ENCODE measurements around the gene MCAT. TPM values are rescaled to one million over a fixed set of nuclear protein-coding genes. Genes with fewer than 3 reads are reported as not detected.

Gene MCAT
- polyA plus RNA-seq, 1 of the 3 experiments (the other 2 are of a cell fraction) = 12.0 TPM

DNA sequence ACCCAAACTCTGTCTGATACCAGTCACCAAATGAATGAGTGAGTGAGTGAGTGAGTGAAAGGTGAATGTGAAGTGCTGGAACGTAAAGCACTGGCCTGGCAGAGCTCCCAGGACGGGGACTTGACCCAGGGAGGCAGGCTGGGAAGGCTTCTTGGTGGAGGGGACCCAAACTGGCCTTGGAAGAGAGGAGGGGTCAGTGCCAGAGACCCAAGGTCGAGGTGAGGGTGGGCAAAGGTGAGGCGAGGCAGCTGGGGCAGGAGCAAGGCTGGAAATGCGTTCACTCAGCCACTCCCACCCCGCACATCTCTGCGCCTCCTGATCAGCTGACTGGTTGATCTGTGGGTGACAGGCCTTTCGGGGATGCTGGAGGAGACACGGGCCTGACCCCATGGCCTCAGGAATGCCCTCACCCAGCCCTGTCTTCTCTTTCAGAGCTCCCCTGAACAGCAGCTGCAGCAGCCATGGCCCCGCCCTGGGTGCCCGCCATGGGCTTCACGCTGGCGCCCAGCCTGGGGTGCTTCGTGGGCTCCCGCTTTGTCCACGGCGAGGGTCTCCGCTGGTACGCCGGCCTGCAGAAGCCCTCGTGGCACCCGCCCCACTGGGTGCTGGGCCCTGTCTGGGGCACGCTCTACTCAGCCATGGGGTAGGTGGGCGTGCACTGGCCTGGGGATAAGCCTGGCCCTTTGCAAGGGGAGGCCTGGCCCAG, 15.7 kb upstream of the MCAT start:
- H3F3A ChIP-seq (replicated peaks; ENCODE audit: insufficient read depth) = no peaks in the 10 kb centered on the region
- DNase-seq = no peak
- 92% methylated on average over 3 of the region's 24 CpGs for WGBS (ENCODE audit: low lambda C conversion rate)
- H3K36me3 ChIP-seq (replicated peaks in 1 of 2; ENCODE audit: control insufficient read depth in 1 of 2, insufficient read depth in 2 of 2, low read length in 1 of 2) = no peaks in the 10 kb centered on the region
- H4K20me1 ChIP-seq (ENCODE audit: insufficient read depth) = peaks cover 4% of the 10 kb centered on the region; the same call in 1 of the 2 replicates
- TF ChIP-seq, protein P1, sequence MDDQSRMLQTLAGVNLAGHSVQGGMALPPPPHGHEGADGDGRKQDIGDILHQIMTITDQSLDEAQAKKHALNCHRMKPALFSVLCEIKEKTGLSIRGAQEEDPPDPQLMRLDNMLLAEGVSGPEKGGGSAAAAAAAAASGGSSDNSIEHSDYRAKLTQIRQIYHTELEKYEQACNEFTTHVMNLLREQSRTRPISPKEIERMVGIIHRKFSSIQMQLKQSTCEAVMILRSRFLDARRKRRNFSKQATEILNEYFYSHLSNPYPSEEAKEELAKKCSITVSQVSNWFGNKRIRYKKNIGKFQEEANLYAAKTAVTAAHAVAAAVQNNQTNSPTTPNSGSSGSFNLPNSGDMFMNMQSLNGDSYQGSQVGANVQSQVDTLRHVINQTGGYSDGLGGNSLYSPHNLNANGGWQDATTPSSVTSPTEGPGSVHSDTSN (IDR thresholded peaks at IDR 0.05) = no peak
- TF ChIP-seq POLR2AphosphoS5 (IDR thresholded peaks at IDR 0.05; ENCODE audit: low read depth, low read length) = no peak
- TF ChIP-seq, protein P2, sequence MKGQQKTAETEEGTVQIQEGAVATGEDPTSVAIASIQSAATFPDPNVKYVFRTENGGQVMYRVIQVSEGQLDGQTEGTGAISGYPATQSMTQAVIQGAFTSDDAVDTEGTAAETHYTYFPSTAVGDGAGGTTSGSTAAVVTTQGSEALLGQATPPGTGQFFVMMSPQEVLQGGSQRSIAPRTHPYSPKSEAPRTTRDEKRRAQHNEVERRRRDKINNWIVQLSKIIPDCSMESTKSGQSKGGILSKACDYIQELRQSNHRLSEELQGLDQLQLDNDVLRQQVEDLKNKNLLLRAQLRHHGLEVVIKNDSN (IDR thresholded peaks at IDR 0.05; ENCODE audit: borderline replicate concordance, low read depth) = no peak
- no peak for TF ChIP-seq RFX5 (IDR thresholded peaks at IDR 0.05; ENCODE audit: low read length)
- no peak for TF ChIP-seq GABPA (IDR thresholded peaks at IDR 0.05; ENCODE audit: low read depth)
- TF ChIP-seq, protein P3, sequence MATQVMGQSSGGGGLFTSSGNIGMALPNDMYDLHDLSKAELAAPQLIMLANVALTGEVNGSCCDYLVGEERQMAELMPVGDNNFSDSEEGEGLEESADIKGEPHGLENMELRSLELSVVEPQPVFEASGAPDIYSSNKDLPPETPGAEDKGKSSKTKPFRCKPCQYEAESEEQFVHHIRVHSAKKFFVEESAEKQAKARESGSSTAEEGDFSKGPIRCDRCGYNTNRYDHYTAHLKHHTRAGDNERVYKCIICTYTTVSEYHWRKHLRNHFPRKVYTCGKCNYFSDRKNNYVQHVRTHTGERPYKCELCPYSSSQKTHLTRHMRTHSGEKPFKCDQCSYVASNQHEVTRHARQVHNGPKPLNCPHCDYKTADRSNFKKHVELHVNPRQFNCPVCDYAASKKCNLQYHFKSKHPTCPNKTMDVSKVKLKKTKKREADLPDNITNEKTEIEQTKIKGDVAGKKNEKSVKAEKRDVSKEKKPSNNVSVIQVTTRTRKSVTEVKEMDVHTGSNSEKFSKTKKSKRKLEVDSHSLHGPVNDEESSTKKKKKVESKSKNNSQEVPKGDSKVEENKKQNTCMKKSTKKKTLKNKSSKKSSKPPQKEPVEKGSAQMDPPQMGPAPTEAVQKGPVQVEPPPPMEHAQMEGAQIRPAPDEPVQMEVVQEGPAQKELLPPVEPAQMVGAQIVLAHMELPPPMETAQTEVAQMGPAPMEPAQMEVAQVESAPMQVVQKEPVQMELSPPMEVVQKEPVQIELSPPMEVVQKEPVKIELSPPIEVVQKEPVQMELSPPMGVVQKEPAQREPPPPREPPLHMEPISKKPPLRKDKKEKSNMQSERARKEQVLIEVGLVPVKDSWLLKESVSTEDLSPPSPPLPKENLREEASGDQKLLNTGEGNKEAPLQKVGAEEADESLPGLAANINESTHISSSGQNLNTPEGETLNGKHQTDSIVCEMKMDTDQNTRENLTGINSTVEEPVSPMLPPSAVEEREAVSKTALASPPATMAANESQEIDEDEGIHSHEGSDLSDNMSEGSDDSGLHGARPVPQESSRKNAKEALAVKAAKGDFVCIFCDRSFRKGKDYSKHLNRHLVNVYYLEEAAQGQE (IDR thresholded peaks at IDR 0.05; ENCODE audit: low read depth, low read length) = no peak
- TF ChIP-seq, protein P4, sequence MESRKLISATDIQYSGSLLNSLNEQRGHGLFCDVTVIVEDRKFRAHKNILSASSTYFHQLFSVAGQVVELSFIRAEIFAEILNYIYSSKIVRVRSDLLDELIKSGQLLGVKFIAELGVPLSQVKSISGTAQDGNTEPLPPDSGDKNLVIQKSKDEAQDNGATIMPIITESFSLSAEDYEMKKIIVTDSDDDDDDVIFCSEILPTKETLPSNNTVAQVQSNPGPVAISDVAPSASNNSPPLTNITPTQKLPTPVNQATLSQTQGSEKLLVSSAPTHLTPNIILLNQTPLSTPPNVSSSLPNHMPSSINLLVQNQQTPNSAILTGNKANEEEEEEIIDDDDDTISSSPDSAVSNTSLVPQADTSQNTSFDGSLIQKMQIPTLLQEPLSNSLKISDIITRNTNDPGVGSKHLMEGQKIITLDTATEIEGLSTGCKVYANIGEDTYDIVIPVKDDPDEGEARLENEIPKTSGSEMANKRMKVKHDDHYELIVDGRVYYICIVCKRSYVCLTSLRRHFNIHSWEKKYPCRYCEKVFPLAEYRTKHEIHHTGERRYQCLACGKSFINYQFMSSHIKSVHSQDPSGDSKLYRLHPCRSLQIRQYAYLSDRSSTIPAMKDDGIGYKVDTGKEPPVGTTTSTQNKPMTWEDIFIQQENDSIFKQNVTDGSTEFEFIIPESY (IDR thresholded peaks at IDR 0.05; ENCODE audit: borderline replicate concordance, low read depth) = no peak
- TF ChIP-seq RXRA (IDR thresholded peaks at IDR 0.05; ENCODE audit: borderline replicate concordance, low read depth) = no peak
- TF ChIP-seq, protein P5, sequence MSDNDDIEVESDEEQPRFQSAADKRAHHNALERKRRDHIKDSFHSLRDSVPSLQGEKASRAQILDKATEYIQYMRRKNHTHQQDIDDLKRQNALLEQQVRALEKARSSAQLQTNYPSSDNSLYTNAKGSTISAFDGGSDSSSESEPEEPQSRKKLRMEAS (IDR thresholded peaks at IDR 0.05; ENCODE audit: low read depth) = no peak
- TF ChIP-seq, protein P6, sequence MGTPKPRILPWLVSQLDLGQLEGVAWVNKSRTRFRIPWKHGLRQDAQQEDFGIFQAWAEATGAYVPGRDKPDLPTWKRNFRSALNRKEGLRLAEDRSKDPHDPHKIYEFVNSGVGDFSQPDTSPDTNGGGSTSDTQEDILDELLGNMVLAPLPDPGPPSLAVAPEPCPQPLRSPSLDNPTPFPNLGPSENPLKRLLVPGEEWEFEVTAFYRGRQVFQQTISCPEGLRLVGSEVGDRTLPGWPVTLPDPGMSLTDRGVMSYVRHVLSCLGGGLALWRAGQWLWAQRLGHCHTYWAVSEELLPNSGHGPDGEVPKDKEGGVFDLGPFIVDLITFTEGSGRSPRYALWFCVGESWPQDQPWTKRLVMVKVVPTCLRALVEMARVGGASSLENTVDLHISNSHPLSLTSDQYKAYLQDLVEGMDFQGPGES (IDR thresholded peaks at IDR 0.05; ENCODE audit: low read depth, low read length) = no peak
- TF ChIP-seq NFIC (IDR thresholded peaks at IDR 0.05; ENCODE audit: borderline replicate concordance) = no peak
- no peak for TF ChIP-seq GATA2 (CRISPR knock-in tag; IDR thresholded peaks at IDR 0.05)
- TF ChIP-seq MEF2A (IDR thresholded peaks at IDR 0.05; ENCODE audit: borderline replicate concordance, low read depth) = no peak
- TF ChIP-seq TCF12 (IDR thresholded peaks at IDR 0.05) = no peak
- TF ChIP-seq, protein P7, sequence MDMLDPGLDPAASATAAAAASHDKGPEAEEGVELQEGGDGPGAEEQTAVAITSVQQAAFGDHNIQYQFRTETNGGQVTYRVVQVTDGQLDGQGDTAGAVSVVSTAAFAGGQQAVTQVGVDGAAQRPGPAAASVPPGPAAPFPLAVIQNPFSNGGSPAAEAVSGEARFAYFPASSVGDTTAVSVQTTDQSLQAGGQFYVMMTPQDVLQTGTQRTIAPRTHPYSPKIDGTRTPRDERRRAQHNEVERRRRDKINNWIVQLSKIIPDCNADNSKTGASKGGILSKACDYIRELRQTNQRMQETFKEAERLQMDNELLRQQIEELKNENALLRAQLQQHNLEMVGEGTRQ (IDR thresholded peaks at IDR 0.05; ENCODE audit: borderline replicate concordance, low read depth, low read length) = no peak
- no peak for TF ChIP-seq EP300 (IDR thresholded peaks at IDR 0.05; ENCODE audit: borderline replicate concordance in 1 of 2, low read depth in 1 of 2, low read length in 1 of 2)
- TF ChIP-seq TAF1 (IDR thresholded peaks at IDR 0.05; ENCODE audit: borderline replicate concordance, low read depth, low read length) = no peak
- H3K9me2 ChIP-seq = no peaks in the 10 kb centered on the region
- ChIA-PET CTCF (interaction anchor here (1.0 kb wide), 1 partner anchor 14 kb away, joined by 3 read pairs; no protein-coding TSS in a partner anchor), POLR2A (no interaction called here)
- H3K9ac ChIP-seq = no peak overlapping the region
- H3K4me1 ChIP-seq (ENCODE audit: control insufficient read depth in 1 of 2, insufficient read depth in 2 of 2, low read depth in 1 of 2, low read length in 1 of 2) = no peaks in the 10 kb centered on the region
- H3K27me3 ChIP-seq (ENCODE audit: insufficient read depth) = no peaks in the 10 kb centered on the region
- no peaks in the 10 kb centered on the region for H3K9me3 ChIP-seq
- H3K4me3 ChIP-seq (ENCODE audit: low read depth in 2 of 2, low read length in 1 of 2) = no peak overlapping the region
- H3K4me2 ChIP-seq = no peak overlapping the region
- no peak overlapping the region for H2AFZ ChIP-seq (ENCODE audit: low read depth)
- no peak overlapping the region for H3K27ac ChIP-seq (ENCODE audit: low read depth in 2 of 2, low read length in 1 of 2)
- H3K79me2 ChIP-seq (ENCODE audit: insufficient read depth) = peaks cover 25% of the 10 kb centered on the region

Measured in SK-N-SH (cell line).